H1 (cell line): ENCODE measurements around the gene MED13.

Experiments
- CEBPB ChIP-seq: IDR thresholded peaks from 2 replicates; pipeline ENCODE4 v1.6.1; 2012; ENCODE audit warnings: low read depth, low read length
- EZH2 ChIP-seq: fragments of 200-600 bp; sonication (generic); IDR thresholded peaks from 2 replicates; pipeline ENCODE4 v1.7.1; 2012; ENCODE audit warnings: low read depth, mild to moderate bottlenecking, moderate library complexity, low read length, inconsistent platforms; ENCODE audit not compliant: severe bottlenecking
- MAX ChIP-seq: IDR thresholded peaks from 2 replicates; pipeline ENCODE4 v1.6.1; 2012; ENCODE audit warnings: inconsistent platforms
- POLR2A ChIP-seq, 2 experiments: IDR thresholded peaks; 1 replicate in 1 of 2; 2 replicates in 1 of 2; pipeline ENCODE4 v1.6.1; 2011; ENCODE audit warnings: low read depth in 2 of 2, low read length in 2 of 2, mild to moderate bottlenecking in 2 of 2; ENCODE audit errors: control extremely low read depth in 1 of 2
- POLR2AphosphoS5 ChIP-seq: IDR thresholded peaks from 2 replicates; pipeline ENCODE4 v1.6.1; 2011; ENCODE audit warnings: low read depth, low read length
- RFX5 ChIP-seq: IDR thresholded peaks from 2 replicates; pipeline ENCODE4 v1.6.1; 2011; ENCODE audit warnings: low read depth, low read length, improper control_type of control experiment, borderline replicate concordance
- TF ChIP-seq, protein P1 (sequence below), 3 experiments: IDR thresholded peaks; 1 replicate in 2 of 3; 2 replicates in 1 of 3; pipeline versions ENCODE4 v1.5.1 to v1.6.1; 2011; ENCODE audit warnings: low read length in 3 of 3, mild to moderate bottlenecking in 3 of 3, inconsistent platforms in 2 of 3, low read depth in 1 of 3, moderate library complexity in 1 of 3; ENCODE audit not compliant: insufficient read depth in 1 of 3; ENCODE audit errors: control extremely low read depth in 1 of 3

- TF ChIP-seq, protein P1, sequence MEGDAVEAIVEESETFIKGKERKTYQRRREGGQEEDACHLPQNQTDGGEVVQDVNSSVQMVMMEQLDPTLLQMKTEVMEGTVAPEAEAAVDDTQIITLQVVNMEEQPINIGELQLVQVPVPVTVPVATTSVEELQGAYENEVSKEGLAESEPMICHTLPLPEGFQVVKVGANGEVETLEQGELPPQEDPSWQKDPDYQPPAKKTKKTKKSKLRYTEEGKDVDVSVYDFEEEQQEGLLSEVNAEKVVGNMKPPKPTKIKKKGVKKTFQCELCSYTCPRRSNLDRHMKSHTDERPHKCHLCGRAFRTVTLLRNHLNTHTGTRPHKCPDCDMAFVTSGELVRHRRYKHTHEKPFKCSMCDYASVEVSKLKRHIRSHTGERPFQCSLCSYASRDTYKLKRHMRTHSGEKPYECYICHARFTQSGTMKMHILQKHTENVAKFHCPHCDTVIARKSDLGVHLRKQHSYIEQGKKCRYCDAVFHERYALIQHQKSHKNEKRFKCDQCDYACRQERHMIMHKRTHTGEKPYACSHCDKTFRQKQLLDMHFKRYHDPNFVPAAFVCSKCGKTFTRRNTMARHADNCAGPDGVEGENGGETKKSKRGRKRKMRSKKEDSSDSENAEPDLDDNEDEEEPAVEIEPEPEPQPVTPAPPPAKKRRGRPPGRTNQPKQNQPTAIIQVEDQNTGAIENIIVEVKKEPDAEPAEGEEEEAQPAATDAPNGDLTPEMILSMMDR (IDR thresholded peaks at IDR 0.05; ENCODE audit: control extremely low read depth in 1 of 3, insufficient read depth in 1 of 3, low read depth in 1 of 3, low read length in 3 of 3), result no peak
- TF ChIP-seq MAX (no peak), RFX5 (no peak), POLR2AphosphoS5 (no peak), EZH2 (no peak), CEBPB (no peak), POLR2A (IDR thresholded peaks at IDR 0.05; ENCODE audit: control extremely low read depth in 1 of 2, low read depth in 2 of 2, low read length in 2 of 2) (no peak)
These were observed 15.8 kb downstream of the MED13 start for GRCh38 chr17:62049299-62049698.
